Suppressor macrophage treated with lipopolysaccharide for 1 hour (primary cell): ENCODE measurements around the gene SEMA6A.

Experiments used
- DNase-seq, 3 donors: peaks; one replicate each; pipeline ENCODE4 v3.0.0-alpha.2; 2020 to 2022

SEMA6A gene

DNA sequence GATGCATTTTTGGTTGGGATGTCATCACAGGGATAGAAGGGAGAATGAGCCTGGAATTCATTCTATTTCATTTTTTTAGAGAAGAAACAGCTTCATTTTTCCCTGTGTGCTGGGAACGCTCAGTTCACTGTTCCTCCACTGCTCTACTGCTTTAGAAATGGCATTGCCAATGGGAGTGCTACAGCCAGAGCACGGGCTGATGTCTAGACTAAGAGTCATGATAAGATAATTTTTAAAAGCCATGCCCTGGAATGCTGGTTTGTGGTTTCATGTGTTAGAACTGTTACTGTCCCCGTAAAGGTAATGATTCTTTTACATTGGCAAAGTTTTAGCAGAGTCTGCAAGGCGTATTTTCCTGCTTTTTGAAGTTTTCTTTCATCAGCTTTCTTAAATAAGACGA lies 119.6 kb downstream of the SEMA6A start:
- DNase-seq, result no peak

- DNase-seq, result peak; percentile 59 to 76 (median 75)
These were observed 120.2 kb downstream of the SEMA6A start for GRCh38 chr5:116454417-116454927.

GRCh38 chr5:116453988-116454411 lies 120.6 kb downstream of the SEMA6A start:
- no peak for DNase-seq

DNA sequence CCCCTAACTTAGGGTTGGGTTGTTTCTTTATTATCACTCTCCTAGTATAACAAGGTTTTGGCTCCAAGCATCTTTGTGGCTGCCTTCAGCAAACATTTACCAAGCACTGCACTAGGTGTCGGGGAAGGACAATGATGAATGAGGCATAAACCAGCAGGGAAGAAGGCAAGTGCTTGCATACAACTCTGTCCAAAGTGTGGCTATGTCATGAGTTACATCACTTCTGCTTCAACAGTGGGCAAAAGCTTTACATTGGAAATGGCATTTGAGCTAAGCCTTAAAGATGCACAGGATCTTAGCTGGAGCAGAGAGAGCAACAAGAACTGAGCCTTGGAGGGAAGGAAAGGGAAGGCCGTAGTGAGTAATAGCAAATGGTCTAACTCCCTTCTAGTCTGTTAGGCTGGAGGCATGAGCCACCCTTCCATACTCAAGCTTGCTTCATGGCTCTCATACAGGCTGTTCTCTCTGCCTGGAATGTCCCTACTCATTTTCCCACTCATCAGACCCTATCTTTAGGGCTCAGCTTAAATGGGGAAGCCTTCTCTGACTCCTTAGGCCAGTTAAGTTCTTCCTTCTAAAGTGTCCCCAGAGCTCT lies 121.8 kb downstream of the SEMA6A start:
- peak; percentile 23 to 38 (median 33) for DNase-seq

GRCh38 chr5:116451905-116452450 lies 122.6 kb downstream of the SEMA6A start:
- no peak for DNase-seq

DNA sequence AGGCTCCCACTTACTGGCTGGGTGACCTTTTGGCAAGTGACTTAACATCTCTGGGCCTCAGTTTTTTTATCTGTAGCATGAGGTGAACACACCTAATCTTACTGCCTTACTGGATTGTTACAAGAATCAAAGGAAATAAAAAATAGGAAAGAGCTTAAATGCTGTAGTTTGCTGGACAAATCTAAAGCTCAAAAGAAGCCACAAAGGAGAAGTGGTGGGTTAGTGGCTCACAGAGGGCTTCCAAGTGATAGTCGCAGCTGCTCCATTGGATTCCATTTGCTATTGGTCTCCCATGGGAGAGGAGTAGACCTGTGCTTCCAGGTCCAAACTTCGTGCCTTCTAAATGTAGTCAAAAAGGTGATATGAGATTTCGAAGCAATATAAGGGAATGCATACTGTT lies 123.6 kb downstream of the SEMA6A start:
- DNase-seq, result no peak

DNA sequence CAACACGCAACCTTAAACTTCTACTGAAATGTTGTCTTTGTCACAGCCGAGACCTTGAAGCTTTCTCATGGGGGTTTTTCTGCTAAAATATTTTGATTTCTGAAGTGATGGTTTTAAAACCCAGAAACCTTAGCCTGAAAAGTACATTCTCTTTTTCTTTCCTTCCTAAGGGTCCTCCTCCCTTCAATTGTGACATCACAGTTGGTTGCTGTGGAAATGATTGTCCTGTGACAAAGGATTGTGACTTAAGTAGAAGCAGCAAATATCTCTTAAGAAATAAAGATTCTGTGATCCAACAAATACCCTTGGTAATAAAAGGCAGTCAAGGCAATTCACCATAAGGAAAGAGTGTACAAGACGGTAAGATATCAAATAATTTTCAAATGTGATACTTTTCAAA lies 125.2 kb downstream of the SEMA6A start:
- no peak for DNase-seq

- DNase-seq, result no peak
These were observed 125.7 kb downstream of the SEMA6A start for GRCh38 chr5:116448870-116449427.

- DNase-seq, result no peak
These were observed 126.2 kb downstream of the SEMA6A start for GRCh38 chr5:116448450-116448849.

- no peak for DNase-seq
These were observed 128.1 kb downstream of the SEMA6A start for GRCh38 chr5:116446356-116447005.

- no peak for DNase-seq
These were observed 129.3 kb downstream of the SEMA6A start for GRCh38 chr5:116445311-116445710.

GRCh38 chr5:116444373-116445295 lies 130.0 kb downstream of the SEMA6A start:
- no peak for DNase-seq

- no peak for DNase-seq
These were observed 131.6 kb downstream of the SEMA6A start for GRCh38 chr5:116442931-116443551.

DNA sequence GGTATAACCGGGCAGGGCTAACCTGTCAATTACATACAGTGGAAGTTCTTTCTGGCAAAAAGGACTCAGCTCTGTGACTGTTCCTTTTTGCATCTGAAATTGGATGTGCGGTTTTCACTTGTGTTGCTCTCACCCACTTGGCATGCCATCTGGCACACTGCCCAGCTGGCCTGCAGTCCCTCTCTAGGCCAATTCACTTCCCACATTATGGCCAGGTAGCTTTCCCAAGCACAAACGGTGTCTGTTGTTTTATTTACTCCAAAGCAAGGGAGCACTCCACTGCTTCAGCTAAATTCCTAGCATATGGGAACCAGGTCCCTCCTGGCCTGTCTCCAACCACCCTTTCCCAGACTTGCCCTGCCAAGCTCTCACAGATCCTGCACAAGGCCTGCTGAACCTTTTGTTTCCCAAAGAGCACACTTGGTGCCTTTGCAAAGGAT lies 132.5 kb downstream of the SEMA6A start:
- DNase-seq, result no peak

DNA sequence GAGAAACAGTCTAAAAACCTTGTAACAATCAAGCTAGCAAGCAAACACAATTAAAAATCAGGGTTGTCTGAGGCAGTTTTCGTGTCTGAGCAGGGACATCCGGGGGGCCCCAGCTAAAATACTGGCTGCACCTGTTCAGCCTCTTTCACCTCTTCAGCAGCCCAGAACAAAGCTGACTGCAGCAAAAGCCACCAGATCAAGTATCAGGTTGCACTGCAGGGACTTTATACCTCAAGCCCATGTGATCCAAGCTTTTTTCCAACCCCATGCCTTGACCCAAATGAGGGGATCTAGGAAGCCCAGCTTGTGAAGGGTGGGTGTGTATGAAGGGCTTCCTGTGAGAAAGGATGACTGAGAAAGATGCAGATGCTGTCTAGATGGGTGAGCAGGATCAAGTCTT lies 133.4 kb downstream of the SEMA6A start:
- no peak for DNase-seq

DNA sequence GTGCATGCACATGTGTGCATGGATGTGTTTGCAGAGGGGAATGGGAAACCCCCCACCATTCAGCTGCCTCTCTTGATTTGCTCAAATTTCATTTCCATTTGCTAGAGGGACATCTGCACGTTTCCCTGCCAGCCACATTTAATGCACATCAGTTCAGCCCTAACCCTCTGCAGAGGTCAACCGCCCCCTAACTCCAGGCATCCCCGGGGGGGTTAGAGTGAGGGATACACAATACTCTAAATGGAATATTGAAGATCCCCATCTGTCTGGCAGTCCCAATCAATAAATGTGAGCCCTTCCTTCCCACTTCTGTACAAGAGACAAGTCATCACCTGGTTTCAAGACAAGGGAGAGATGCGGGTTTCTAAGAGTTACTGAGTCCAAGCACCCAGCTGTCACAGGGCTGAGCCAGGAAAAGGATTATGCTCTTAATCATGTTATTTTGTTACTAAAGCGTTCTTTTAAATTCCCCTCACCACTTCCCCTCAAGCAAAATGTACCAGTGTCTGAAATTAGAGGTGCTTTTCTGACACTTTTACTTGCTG lies 134.1 kb downstream of the SEMA6A start:
- no peak for DNase-seq

- no peak for DNase-seq
These were observed 134.7 kb downstream of the SEMA6A start for GRCh38 chr5:116439905-116440304.

GRCh38 chr5:116438979-116439554 lies 135.6 kb downstream of the SEMA6A start:
- no peak for DNase-seq

DNA sequence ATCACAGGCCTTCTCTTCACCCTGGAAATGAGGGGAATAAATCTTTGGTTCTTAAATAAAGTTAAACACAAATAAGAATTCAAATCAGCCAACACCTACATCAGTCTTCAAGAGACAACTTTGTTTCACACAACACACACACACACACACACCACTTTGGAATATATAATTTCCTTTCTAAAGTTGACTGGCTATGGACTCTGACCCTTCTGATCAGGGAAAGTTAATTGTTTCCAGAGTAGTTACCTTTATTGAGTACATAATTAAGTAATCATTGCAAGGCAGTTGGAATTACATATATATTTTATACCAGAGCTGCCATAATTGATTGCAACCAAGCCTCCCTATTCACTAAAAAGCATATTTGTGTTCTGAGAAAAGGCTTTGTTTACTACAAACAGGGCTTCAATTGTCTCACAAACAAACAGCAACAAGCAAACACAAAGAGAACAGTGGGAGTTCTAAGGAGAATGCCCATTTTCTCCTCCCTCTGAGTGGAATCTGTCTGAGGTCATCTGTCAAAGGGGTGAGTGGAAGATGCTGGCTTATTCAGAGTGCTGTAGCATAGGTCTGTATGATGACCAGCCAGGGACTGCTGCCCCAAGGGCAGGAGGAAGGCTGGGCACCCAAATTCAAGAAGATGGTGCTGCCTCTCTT lies 136.6 kb downstream of the SEMA6A start:
- no peak for DNase-seq

- DNase-seq, result no peak
These were observed 137.3 kb downstream of the SEMA6A start for GRCh38 chr5:116437351-116437705.

GRCh38 chr5:116436674-116437350 lies 137.8 kb downstream of the SEMA6A start:
- no peak for DNase-seq
